Activated T-cell treated with anti-CD3 and anti-CD28 coated beads for 24 hours (primary cell): ENCODE results near the gene SPRING1.
"Not testable (repeated sequence)": the region's sequence is repeated elsewhere in the genome, so short reads cannot be mapped to it uniquely, and the experiment has no call there.

Experiments used
- DNase-seq: peaks from one replicate; pipeline ENCODE4 v3.0.0-alpha.2; 2020; ENCODE audit warnings: low read depth

The SPRING1 gene

GRCh38 chr12:116737774-116738657, at the start of gene SPRING1, which contains the start of gene RNFT2:
TSS of gene SPRING1 (minus strand) at chr12:116738069. CDS start at chr12:116737900, 169 bp downstream.
TSS of gene RNFT2 (plus strand) at chr12:116738315. CDS start at chr12:116740498, 2,183 bp downstream.
- DNase-seq: peak; percentile 99

GRCh38 chr12:116784238-116784612, 46.4 kb upstream of the SPRING1 start:
- no peak for DNase-seq

GRCh38 chr12:116783525-116784237, 45.8 kb upstream of the SPRING1 start:
- no peak for DNase-seq

- DNase-seq: no peak
These were observed 43.1 kb upstream of the SPRING1 start for GRCh38 chr12:116780942-116781341.

- DNase-seq: no peak
These were observed 41.7 kb upstream of the SPRING1 start for GRCh38 chr12:116779597-116779996.

GRCh38 chr12:116777245-116777644, 39.4 kb upstream of the SPRING1 start:
- no peak for DNase-seq

- no peak for DNase-seq
These were observed 36.2 kb upstream of the SPRING1 start for GRCh38 chr12:116774020-116774419.

- DNase-seq: no peak
These were observed 35.4 kb upstream of the SPRING1 start for GRCh38 chr12:116773276-116773731.

GRCh38 chr12:116771651-116772050, 33.8 kb upstream of the SPRING1 start:
- no peak for DNase-seq

GRCh38 chr12:116766746-116767145, 28.9 kb upstream of the SPRING1 start:
- no peak for DNase-seq

- no peak for DNase-seq
These were observed 28.4 kb upstream of the SPRING1 start for GRCh38 chr12:116766285-116766684.

- no peak for DNase-seq
These were observed 27.4 kb upstream of the SPRING1 start for GRCh38 chr12:116765271-116765670.

GRCh38 chr12:116761499-116761898, 23.6 kb upstream of the SPRING1 start:
- DNase-seq: no peak

GRCh38 chr12:116760622-116761020, 22.8 kb upstream of the SPRING1 start:
- no peak for DNase-seq

GRCh38 chr12:116759783-116760621, 22.1 kb upstream of the SPRING1 start:
- DNase-seq: no peak

- not testable (repeated sequence) for DNase-seq
These were observed 16.9 kb upstream of the SPRING1 start for GRCh38 chr12:116754783-116755182.

- DNase-seq: not testable (repeated sequence)
These were observed 16.2 kb upstream of the SPRING1 start for GRCh38 chr12:116754097-116754496.

GRCh38 chr12:116750298-116750697, 12.4 kb upstream of the SPRING1 start:
- DNase-seq: no peak

GRCh38 chr12:116749884-116750283, 12.0 kb upstream of the SPRING1 start:
- no peak for DNase-seq

GRCh38 chr12:116745554-116745953, 7.7 kb upstream of the SPRING1 start:
- no peak for DNase-seq

GRCh38 chr12:116744766-116745165, 6.9 kb upstream of the SPRING1 start:
- no peak for DNase-seq

- DNase-seq: not testable (repeated sequence)
These were observed 4.9 kb upstream of the SPRING1 start for GRCh38 chr12:116742787-116743186.
